NK-92 treated with Interleukin-12 subunit alpha and Interleukin-12 subunit beta, amount 100 ng/mL, for 24 hours (cell line): ENCODE data around the gene PRMT3.
"Not testable (repeated sequence)": the region's sequence is repeated elsewhere in the genome, so short reads cannot be mapped to it uniquely, and the experiment has no call there.

Source experiments
- DNase-seq: peaks from one replicate; lab custom pipeline; 2025; lab: John Stamatoyannopoulos, UW

The PRMT3 gene

DNA sequence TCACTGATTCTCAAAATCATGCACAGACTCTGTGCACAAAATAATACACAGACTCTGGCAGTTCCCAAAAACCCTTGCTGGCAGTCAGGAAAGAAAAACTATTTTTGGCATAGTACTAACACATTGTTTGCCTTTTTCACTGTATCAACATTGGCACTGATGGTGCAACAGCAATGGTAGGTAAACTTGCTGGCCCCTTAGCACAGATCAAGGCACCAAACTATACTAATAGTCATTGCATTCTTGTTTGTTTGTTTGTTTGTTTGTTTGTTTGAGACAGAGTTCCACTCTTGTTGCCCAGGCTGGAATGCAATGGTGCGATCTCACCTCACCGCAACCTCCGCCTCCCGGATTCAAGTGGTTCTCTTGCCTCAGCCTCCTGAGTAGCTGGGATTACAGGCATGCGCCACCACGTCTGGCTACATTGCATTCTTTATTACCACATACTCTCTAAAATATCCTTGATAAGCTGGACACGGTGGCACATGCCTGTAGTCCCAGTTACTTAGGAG, 130.9 kb downstream of the PRMT3 start:
- no peak for DNase-seq

DNA sequence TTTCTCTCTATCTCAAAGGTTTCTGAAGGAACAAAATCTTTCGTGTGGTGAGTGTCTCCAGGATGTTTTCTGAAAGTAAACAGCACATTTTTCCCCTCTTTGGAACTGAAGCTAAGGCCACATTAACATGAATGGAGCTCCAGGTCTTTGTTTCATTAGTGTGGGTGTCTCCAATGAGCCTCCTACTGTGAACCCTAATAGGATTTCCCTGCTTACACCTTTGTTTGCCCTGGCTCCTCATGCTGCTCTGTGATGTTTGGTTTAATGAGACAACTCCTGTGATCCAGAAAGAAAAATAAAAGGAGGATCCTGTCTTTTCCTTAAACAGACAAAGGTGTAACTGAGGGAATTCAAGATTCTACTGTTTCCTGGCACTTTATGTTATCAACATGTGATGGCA, 135.0 kb downstream of the PRMT3 start:
- DNase-seq = no peak

- DNase-seq = no peak
Observed at GRCh38 chr11:20529757-20530156, 142.2 kb downstream of the PRMT3 start.

DNA sequence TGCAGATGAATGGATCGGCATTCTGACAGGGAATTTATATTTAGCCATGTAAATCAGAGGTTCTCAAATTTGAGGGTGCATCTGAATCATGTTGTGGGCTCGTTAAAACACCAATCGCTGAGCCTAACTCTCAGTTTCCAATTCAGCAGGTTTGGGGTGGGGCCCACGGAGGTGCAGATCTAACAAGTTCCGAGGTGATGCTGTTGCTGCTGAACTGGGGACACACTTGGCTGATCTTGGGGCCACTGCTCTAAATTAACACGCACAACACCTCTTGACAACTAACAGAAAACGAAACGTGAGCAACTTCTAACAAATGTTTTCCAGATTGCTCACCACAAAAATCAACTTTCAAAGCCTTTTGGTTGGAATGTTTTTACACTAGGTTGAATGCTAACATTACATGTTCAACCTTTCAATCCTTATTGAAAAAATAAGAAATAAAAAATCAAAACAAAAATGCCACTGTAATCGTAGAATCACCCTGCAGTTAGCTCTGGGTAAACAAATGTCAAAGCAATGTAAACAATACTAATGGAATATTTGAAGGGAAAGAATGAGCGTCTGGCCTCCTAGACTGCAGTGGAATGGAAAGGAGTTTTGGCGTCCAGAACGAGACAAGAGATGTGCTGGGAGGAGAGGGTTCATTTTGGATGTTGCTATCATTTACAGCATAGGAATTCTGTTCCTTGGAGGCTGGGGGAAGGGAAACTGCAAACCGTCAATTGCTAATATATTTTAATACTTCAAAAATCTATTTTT, 143.6 kb downstream of the PRMT3 start:
- DNase-seq = no peak

DNA sequence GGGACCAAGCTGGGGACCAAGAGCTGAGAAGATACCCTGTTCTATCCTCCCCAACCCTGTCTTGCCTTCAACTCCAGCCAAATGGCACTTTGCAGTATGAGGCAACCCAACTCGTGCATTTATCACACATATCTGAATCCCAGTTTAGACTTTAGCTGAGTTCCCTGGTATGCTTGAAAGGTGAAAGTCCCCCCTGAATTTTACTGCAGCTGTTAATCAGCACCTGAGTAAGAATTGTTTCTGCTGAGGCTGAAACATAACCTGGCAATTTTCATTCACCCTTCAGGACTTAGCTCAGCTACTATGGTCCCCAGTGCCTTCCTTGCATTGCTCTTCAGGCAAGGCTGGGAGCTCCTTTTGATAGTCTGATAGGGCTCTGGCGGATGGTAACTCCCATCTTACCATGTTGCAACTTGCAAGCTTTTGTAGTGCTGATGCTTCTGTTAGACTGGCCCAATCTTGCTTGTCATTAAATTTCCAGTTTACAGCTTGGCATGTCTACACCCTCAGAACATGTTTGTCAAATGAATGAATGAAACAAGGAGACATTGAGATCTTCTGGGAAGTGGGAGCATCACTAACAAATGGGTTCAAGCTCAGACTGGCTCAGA, 147.9 kb downstream of the PRMT3 start:
- DNase-seq = no peak

GRCh38 chr11:20536365-20536764, 148.8 kb downstream of the PRMT3 start:
- no peak for DNase-seq

DNA sequence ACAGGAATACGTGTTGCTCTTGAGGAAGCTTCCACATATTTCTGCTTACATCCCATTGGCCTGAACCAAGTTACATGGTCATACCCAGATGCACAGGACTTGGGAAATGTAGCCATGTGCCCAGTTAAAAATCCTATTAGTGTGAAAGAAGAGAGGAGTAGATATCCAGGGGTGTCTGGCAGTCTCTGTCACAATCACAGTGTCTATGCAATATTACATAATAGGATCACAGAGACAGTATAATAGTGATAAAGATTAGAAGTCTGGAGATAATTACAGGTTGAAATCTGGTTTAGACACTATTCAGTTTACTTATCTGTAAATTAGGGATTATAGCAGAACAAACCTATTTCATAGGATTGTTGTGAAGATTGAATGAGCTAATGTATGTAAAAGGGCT, 149.3 kb downstream of the PRMT3 start:
- no peak for DNase-seq

GRCh38 chr11:20541503-20541902, 154.0 kb downstream of the PRMT3 start:
- DNase-seq = no peak

- no peak for DNase-seq
Observed at GRCh38 chr11:20544603-20545237, 157.2 kb downstream of the PRMT3 start.

DNA sequence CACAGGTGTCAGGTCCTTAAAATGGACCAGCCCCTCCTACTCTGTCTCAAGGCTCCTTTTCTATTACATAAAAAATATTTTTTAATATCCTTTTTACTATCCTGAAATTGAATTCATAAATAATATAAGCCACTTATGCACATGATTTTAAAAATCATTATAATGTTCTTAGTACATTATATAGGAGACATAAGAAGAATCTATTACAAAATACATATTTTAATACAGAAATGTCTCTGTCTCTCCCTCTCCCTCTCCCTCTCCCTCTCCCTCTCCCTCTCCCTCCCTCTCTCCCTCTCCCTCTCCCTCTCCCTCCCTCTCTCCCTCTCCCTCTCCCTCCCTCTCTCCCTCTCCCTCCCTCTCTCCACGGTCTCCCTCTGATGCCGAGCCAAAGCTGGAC, 159.9 kb downstream of the PRMT3 start:
- no peak for DNase-seq

DNA sequence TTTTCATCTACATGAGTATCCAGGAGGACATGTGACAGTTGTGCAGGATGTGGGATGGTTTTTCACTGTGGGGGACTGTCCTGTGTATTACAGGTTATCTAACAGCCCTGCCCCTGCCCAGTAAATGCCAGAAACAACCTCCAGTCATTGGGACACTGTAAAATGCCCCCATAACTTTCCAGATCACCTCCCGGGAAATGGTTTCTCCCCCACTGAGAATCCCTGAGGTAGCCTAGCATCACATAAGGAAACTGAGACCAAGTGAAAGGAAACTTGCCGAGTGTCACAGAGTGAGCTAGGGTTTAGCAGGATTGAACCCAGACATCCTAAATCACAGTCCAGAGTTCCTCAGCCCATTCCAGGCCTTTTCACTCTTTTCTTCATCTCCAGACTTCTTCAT, 163.6 kb downstream of the PRMT3 start:
- DNase-seq = no peak

DNA sequence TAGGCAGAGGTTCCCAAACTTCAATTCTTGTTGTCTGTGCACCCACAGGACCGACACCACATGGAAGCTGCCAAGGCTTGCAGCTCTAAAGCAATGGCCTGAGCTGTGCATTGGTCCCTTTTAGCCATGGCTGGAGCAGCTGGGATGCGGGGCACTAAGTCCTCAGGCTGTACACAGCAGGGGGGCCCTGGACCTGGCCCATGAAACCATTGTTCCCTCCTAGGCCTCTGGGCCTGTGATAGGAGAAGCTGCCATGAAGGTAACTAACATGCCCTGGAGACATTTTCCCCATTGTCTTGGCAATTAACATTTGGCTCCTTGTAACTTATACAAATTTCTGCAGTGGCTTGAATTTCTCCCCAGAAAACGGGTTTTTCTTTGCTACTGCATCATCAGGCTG, 168.3 kb downstream of the PRMT3 start:
- DNase-seq = no peak

- not testable (repeated sequence) for DNase-seq
Observed at GRCh38 chr11:20556396-20556795, 168.9 kb downstream of the PRMT3 start.

- DNase-seq = no peak
Observed at GRCh38 chr11:20558741-20559140, 171.2 kb downstream of the PRMT3 start.
